Left renal pelvis (tissue), 4 donors: ENCODE measurements around the gene UBTD1. TPM values are rescaled to one million over a fixed set of nuclear protein-coding genes. Genes with fewer than 3 reads are reported as not detected.

Experiments
- DNase-seq, 4 donors: peaks; one replicate each; pipeline ENCODE4 v3.0.0-alpha.2; 2013; ENCODE audit warnings: low read depth in 4 of 4, low spot score in 3 of 4
- polyA plus RNA-seq, 4 donors: library from polyadenylated mRNA; unstranded; fragments of 120-200 nt; gene quantifications; one replicate each; pipeline ENCODE4 v1.2.1, GENCODE V29; 2013; ENCODE audit not compliant: insufficient read length in 4 of 4

UBTD1 gene
- polyA plus RNA-seq, 4 donors: 6.2 to 12.7 (median 6.7) TPM

- DNase-seq: no peak
Measured at GRCh38 chr10:97601268-97602215, 102.8 kb downstream of the UBTD1 start.

DNA sequence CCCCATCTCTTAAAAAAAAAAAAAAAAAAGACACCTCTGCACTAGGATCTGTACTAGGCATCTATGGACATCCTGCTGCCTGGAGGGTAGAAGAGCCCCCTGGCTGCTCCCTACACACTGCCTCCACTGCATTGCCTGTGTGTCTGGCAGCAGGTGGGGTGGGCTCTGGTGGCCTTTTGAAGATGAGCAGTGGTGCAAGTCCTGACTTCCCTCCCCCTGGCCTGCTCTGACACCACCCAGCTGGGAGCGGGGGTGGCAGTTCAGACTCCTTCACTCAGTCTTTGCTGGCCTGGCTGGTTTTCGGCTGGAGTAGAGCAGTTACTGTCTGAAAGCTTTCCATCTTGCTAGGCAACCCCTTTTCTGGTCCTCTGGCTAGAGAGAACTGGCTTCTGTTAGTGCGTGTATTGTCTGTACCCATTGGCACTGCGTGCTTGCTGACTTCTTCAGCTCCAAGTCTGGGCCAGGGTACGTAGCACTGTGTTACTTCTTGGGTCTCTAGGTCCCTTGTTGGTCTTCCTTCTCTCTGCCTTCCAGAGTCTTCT, 108.4 kb downstream of the UBTD1 start:
- DNase-seq: no peak

DNA sequence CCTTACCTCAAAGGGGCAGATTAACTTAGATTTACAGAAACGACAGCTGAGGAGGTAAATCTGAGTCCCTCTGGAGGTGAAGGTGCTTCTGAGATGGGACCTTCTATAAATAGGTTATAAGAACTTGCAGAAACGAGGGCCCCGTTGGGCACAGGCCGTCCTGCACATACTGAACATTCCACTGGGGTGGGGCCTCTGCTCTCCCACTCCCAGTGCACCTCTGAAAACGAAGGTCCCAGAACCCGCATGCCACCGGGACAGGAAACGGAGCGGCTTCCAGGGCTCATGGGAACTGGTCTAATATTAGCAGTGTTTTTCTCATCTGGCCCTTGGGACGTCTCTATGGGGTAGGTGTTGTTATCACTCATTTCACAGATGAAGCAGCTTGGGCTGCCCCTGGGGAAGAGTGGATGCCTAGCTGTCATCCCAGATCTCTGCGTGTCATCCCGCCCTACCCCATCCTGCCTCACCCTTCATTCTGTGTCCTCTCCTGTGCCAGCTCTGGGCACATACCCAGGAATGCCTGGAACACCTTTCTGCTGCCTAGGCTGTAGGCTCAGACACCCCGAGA, 110.4 kb downstream of the UBTD1 start:
- DNase-seq: no peak

GRCh38 chr10:97611473-97611872, 112.7 kb downstream of the UBTD1 start:
- DNase-seq: no peak

DNA sequence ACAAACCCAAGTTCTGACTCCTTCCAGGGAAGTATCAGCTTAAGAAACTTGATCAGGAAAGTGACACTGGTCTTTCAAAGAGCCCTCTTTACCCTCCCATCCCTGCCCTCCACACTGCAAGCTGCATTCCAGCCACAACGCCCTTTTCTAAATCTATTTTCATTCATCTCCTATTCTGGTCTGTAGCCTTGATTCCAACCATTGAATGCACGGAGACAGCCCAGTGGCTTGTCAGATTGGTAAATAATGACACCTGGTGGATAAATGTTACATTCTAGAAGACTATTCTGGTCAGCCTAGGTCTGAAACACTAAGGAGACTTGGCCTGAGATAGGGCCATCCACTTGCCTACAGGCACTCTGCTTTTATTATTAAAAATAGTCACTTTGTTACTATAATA, 113.7 kb downstream of the UBTD1 start:
- DNase-seq: no peak

DNA sequence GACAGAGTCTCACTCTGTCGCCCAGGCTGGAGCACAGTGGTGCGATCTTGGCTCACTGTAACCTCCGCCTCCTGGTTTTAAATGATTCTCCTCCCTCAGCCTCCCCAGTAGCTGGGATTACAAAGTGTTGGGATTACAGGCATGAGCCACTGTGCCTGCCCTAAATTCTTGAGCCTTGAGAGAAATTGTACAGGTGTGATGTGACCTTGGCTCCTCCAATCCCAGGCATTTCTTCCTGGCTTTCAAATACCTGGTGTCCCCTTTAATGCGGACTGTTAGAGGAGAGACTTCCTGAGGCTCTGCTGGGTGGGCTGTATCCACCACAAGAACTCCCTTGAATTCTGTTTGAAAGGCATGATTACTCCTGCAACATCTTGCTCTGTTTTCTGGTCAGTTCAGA, 119.6 kb downstream of the UBTD1 start:
- DNase-seq: no peak

DNA sequence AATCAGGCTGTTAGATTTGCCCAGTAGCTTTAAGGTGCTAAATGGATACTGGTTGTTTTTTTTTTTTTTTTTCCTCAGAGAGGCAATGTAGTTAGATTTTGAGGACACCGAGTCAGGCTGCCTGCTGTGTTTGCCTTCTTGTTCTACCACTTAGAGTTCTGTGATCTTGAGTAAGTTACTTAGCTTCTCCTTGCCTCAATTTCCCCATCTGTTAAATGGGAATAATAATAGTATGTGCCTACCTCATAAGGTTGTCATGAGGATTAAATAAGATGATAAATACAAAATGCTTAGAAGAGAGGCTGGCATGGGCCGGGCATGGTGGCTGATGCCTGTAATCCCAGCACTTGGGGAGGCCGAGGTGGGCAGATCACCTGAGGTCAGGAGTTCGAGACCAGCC, 120.0 kb downstream of the UBTD1 start:
- no peak for DNase-seq

Other genes with a start within 250 kb of the UBTD1 start
- 10 to 100 TPM; 20.9 to 37.9 (median 31.1) TPM for gene ARHGAP19, start 206.3 kb upstream of the UBTD1 start, polyA plus RNA-seq
- 1 to 10 TPM; 2.9 to 4.1 (median 3.8) TPM for gene FRAT1, start 179.7 kb upstream of the UBTD1 start, polyA plus RNA-seq
- gene FRAT2, start 164.2 kb upstream of the UBTD1 start, polyA plus RNA-seq: 10 to 100 TPM in 3 of 4 donors, 1 to 10 TPM in 1; 4.5 to 13.2 (median 12.2) TPM
- 10 to 100 TPM; 14.8 to 28.2 (median 20.7) TPM for gene RRP12, start 97.6 kb upstream of the UBTD1 start, polyA plus RNA-seq
- 100 to 1,000 TPM; 174 to 184 (median 179) TPM for gene PGAM1, start 72.7 kb upstream of the UBTD1 start, polyA plus RNA-seq
- gene EXOSC1, start 52.9 kb upstream of the UBTD1 start, polyA plus RNA-seq: 10 to 100 TPM; 28.7 to 41.0 (median 34.3) TPM
- gene ZDHHC16, start 52.7 kb upstream of the UBTD1 start, polyA plus RNA-seq: 10 to 100 TPM; 33.8 to 41.0 (median 38.8) TPM
- gene MMS19, start 502 bp upstream of the UBTD1 start, polyA plus RNA-seq: 100 to 1,000 TPM in 1 of 4 donors, 10 to 100 TPM in 3; 69.6 to 107 (median 88.2) TPM
- under 1 TPM; 0.40 to 0.49 (median 0.44) TPM for gene ANKRD2, start 73.9 kb downstream of the UBTD1 start, polyA plus RNA-seq
- 10 to 100 TPM in 3 of 4 donors, 1 to 10 TPM in 1; 1.2 to 55.6 (median 39.0) TPM for gene HOGA1, start 85.5 kb downstream of the UBTD1 start, polyA plus RNA-seq
- under 1 TPM in 2 of 4 donors, not detected in 2; 0.45 to 0.73 TPM for gene C10orf62, start 90.8 kb downstream of the UBTD1 start, polyA plus RNA-seq
- gene MORN4, start 134.6 kb downstream of the UBTD1 start, polyA plus RNA-seq: 10 to 100 TPM; 17.9 to 28.9 (median 20.9) TPM
- gene PI4K2A, start 141.7 kb downstream of the UBTD1 start, polyA plus RNA-seq: 10 to 100 TPM; 17.3 to 19.7 (median 19.4) TPM
- 1 to 10 TPM; 4.1 to 5.9 (median 5.1) TPM for gene AVPI1, start 188.3 kb downstream of the UBTD1 start, polyA plus RNA-seq
- 100 to 1,000 TPM in 1 of 4 donors, 10 to 100 TPM in 3; 46.5 to 121 (median 49.1) TPM for gene MARVELD1, start 214.8 kb downstream of the UBTD1 start, polyA plus RNA-seq
- 10 to 100 TPM; 18.0 to 37.6 (median 22.1) TPM for gene ZFYVE27, start 238.2 kb downstream of the UBTD1 start, polyA plus RNA-seq